Adipose tissue (tissue), 3 donors: ENCODE measurements around the gene SPAG8. TPM values are rescaled to one million over a fixed set of nuclear protein-coding genes. Genes with fewer than 3 reads are reported as not detected.

ENCODE experiments used
- polyA plus RNA-seq, 3 donors: library from polyadenylated mRNA; stranded (reverse); fragments of 200-250 nt; gene quantifications; one replicate each; pipeline ENCODE4 v1.2.3, GENCODE V29; 2013
- donor health status: healthy with polysubstance abuse.
- donor health status: Bipolar disorder and iron deficiency.
- donor health status: healthy.

The SPAG8 gene
- polyA plus RNA-seq, 3 donors = 0.78 to 0.90 (median 0.80) TPM

Other genes with a start within 250 kb of the SPAG8 start
- gene TESK1, start 207.0 kb downstream of the SPAG8 start, polyA plus RNA-seq = 10 to 100 TPM; 22.6 to 98.7 (median 59.2) TPM
- gene CD72, start 193.8 kb downstream of the SPAG8 start, polyA plus RNA-seq = 1 to 10 TPM; 1.7 to 3.0 (median 1.8) TPM
- gene SIT1, start 161.3 kb downstream of the SPAG8 start, polyA plus RNA-seq = 1 to 10 TPM in 2 of 3 donors, under 1 TPM in 1; 0.58 to 3.3 (median 1.0) TPM
- 10 to 100 TPM in 2 of 3 donors, not detected in 1; 37.0 to 41.8 TPM for gene RMRP, start 154.2 kb downstream of the SPAG8 start, polyA plus RNA-seq
- gene CCDC107, start 154.0 kb downstream of the SPAG8 start, polyA plus RNA-seq = 100 to 1,000 TPM in 1 of 3 donors, 10 to 100 TPM in 2; 35.5 to 121 (median 54.4) TPM
- under 1 TPM; 0.22 to 0.82 (median 0.66) TPM for gene ARHGEF39, start 147.1 kb downstream of the SPAG8 start, polyA plus RNA-seq
- gene CA9, start 138.3 kb downstream of the SPAG8 start, polyA plus RNA-seq = 10 to 100 TPM in 1 of 3 donors, 1 to 10 TPM in 2; 2.2 to 45.4 (median 7.4) TPM
- 100 to 1,000 TPM in 2 of 3 donors, 10 to 100 TPM in 1; 59.0 to 552 (median 253) TPM for gene TPM2, start 122.3 kb downstream of the SPAG8 start, polyA plus RNA-seq
- gene TLN1, start 80.1 kb downstream of the SPAG8 start, polyA plus RNA-seq = 100 to 1,000 TPM in 2 of 3 donors, 10 to 100 TPM in 1; 72.4 to 310 (median 201) TPM
- 10 to 100 TPM; 23.1 to 37.0 (median 33.0) TPM for gene CREB3, start 79.6 kb downstream of the SPAG8 start, polyA plus RNA-seq
- gene GBA2, start 63.0 kb downstream of the SPAG8 start, polyA plus RNA-seq = 10 to 100 TPM; 24.0 to 48.8 (median 36.8) TPM
- 10 to 100 TPM in 1 of 3 donors, 1 to 10 TPM in 2; 7.3 to 16.0 (median 9.9) TPM for gene RGP1, start 63.0 kb downstream of the SPAG8 start, polyA plus RNA-seq
- gene MSMP, start 58.0 kb downstream of the SPAG8 start, polyA plus RNA-seq = under 1 TPM in 2 of 3 donors, not detected in 1; 0.30 to 1.00 TPM
- gene NPR2, start 20.7 kb downstream of the SPAG8 start, polyA plus RNA-seq = 10 to 100 TPM in 2 of 3 donors, 1 to 10 TPM in 1; 4.9 to 27.1 (median 18.3) TPM
- 100 to 1,000 TPM in 1 of 3 donors, 10 to 100 TPM in 2; 54.7 to 111 (median 63.3) TPM for gene HINT2, start 2.8 kb upstream of the SPAG8 start, polyA plus RNA-seq
- under 1 TPM in 1 of 3 donors, not detected in 2; 0.03 TPM for gene FAM221B, start 16.5 kb upstream of the SPAG8 start, polyA plus RNA-seq
- gene TMEM8B, start 17.0 kb upstream of the SPAG8 start, polyA plus RNA-seq = 1 to 10 TPM; 4.5 to 5.6 (median 5.1) TPM
- not detected for gene OR13J1, start 58.1 kb upstream of the SPAG8 start, polyA plus RNA-seq
- gene HRCT1, start 93.9 kb upstream of the SPAG8 start, polyA plus RNA-seq = 1 to 10 TPM; 3.6 to 9.4 (median 4.1) TPM
- 10 to 100 TPM in 2 of 3 donors, 1 to 10 TPM in 1; 1.5 to 16.9 (median 14.6) TPM for gene SPAAR, start 97.2 kb upstream of the SPAG8 start, polyA plus RNA-seq
- gene OR2S2, start 145.9 kb upstream of the SPAG8 start, polyA plus RNA-seq = not detected
- gene RECK, start 224.7 kb upstream of the SPAG8 start, polyA plus RNA-seq = 10 to 100 TPM in 1 of 3 donors, 1 to 10 TPM in 2; 1.6 to 11.5 (median 7.4) TPM